BJ (cell line): ENCODE measurements around the gene GPX2. TPM values are rescaled to one million over a fixed set of nuclear protein-coding genes. Genes with fewer than 3 reads are reported as not detected.

Experiments used
- CTCF ChIA-PET: fragments of 350-600 bp; formaldehyde crosslinking; extraction: SDS; loops from one replicate; lab custom pipeline; 2021; ENCODE audit warnings: antibody characterized with exemption, inconsistent platforms; lab: Yijun Ruan, JAX
- POLR2A ChIA-PET: fragments of 300-600 bp; sonication (Branson Sonifier 250); formaldehyde crosslinking; extraction: SDS; loops from one replicate; lab custom pipeline; 2021; ENCODE audit warnings: antibody characterized with exemption; lab: Charles Lee
- DNase-seq: peaks from one replicate; pipeline ENCODE4 v3.0.0-alpha.2; 2011; ENCODE audit warnings: low read depth
- H3K27me3 ChIP-seq: 2 replicates; pipeline ENCODE4 v1.6.0; 2011; ENCODE audit warnings: low read length; ENCODE audit not compliant: control insufficient read depth, insufficient read depth
- H3K36me3 ChIP-seq: 2 replicates; pipeline ENCODE4 v1.5.1; 2011; ENCODE audit warnings: low read length; ENCODE audit not compliant: control insufficient read depth, insufficient read depth
- H3K4me3 ChIP-seq: 2 replicates; pipeline ENCODE4 v1.5.1; 2011; ENCODE audit warnings: low read depth, mild to moderate bottlenecking, control low read depth, low read length
- CTCF ChIP-seq: IDR thresholded peaks from 2 replicates; pipeline ENCODE4 v1.5.1; 2011; ENCODE audit warnings: low read depth, mild to moderate bottlenecking, control low read depth, inconsistent platforms, low read length, moderate library complexity; ENCODE audit not compliant: insufficient read depth
- polyA plus RNA-seq: library from polyadenylated mRNA; depleted of rRNA; stranded (reverse); fragments of >200 nt; gene quantifications from 2 replicates; pipeline ENCODE4 v1.2.3, GENCODE V29; 2011

Gene GPX2
- polyA plus RNA-seq, 1 experiment, result 0.15 TPM

- POLR2A ChIA-PET, result no interaction called here
- Histone ChIP-seq H3K36me3 (peaks cover 1% of the 10 kb centered on the region; the same call in 1 of the 2 replicates), H3K4me3 (no peak overlapping the region), H3K27me3 (no peaks in the 10 kb centered on the region)
- DNase-seq, result no peak
- TF ChIP-seq CTCF, result no peak
- CTCF ChIA-PET, result interaction anchor here (0.8 kb wide), 1 partner anchor 437 kb away, joined by 3 read pairs; no protein-coding TSS in a partner anchor
Observed at GRCh38 chr14:64947710-64948611, 5.4 kb upstream of the GPX2 start.

- POLR2A ChIA-PET, result no interaction called here
Observed at GRCh38 chr14:64946310-64947045, 3.9 kb upstream of the GPX2 start.

GRCh38 chr14:64945431-64946178 is 3.1 kb upstream of the GPX2 start:
- POLR2A ChIA-PET, result no interaction called here
- H3K27me3 ChIP-seq, result no peaks in the 10 kb centered on the region
- no peak for DNase-seq
- H3K4me3 ChIP-seq, result no peak overlapping the region
- CTCF ChIA-PET, result no interaction called here
- H3K36me3 ChIP-seq, result peaks cover 1% of the 10 kb centered on the region; the same call in 1 of the 2 replicates
- TF ChIP-seq CTCF, result no peak

More at GRCh38 chr14:64946310-64947045, 3.9 kb upstream of the GPX2 start:
- TF ChIP-seq CTCF, result no peak
- CTCF ChIA-PET, result interaction anchor here (0.7 kb wide), 1 partner anchor 10 kb away, joined by 3 read pairs; no protein-coding TSS in a partner anchor
- no peak overlapping the region for H3K4me3 ChIP-seq
- no peaks in the 10 kb centered on the region for H3K27me3 ChIP-seq
- no peak for DNase-seq
- peaks cover 1% of the 10 kb centered on the region; the same call in 1 of the 2 replicates for H3K36me3 ChIP-seq

GRCh38 chr14:64944861-64945260 is 2.3 kb upstream of the GPX2 start:
- CTCF ChIA-PET, result no interaction called here
- no peaks in the 10 kb centered on the region for H3K27me3 ChIP-seq
- H3K36me3 ChIP-seq, result peaks cover 2% of the 10 kb centered on the region
- no peak for TF ChIP-seq CTCF
- no peak overlapping the region for H3K4me3 ChIP-seq
- no peak for DNase-seq
- POLR2A ChIA-PET, result no interaction called here

- Histone ChIP-seq H3K4me3 (no peak overlapping the region), H3K27me3 (no peaks in the 10 kb centered on the region), H3K36me3 (peaks cover 6% of the 10 kb centered on the region)
- no peak for TF ChIP-seq CTCF
- no peak for DNase-seq
- CTCF ChIA-PET, result no interaction called here
- POLR2A ChIA-PET, result no interaction called here
Observed at GRCh38 chr14:64944041-64944440, 1.5 kb upstream of the GPX2 start.
